Daoy (cell line): ENCODE results near the gene SRRM2. TPM values are rescaled to one million over a fixed set of nuclear protein-coding genes. Genes with fewer than 3 reads are reported as not detected.

Experiments used
- DNase-seq: peaks from one replicate; pipeline ENCODE4 v3.0.0-alpha.2; 2015; ENCODE audit warnings: low read depth
- total RNA-seq: library from RNA; depleted of rRNA; stranded (reverse); fragments of >200 nt; shearing (Covaris generic); gene quantifications from 2 replicates; pipeline ENCODE4 v1.2.3, GENCODE V29; 2014

The SRRM2 gene
- total RNA-seq, 1 experiment from 2014 or later: 18.3 TPM

DNA sequence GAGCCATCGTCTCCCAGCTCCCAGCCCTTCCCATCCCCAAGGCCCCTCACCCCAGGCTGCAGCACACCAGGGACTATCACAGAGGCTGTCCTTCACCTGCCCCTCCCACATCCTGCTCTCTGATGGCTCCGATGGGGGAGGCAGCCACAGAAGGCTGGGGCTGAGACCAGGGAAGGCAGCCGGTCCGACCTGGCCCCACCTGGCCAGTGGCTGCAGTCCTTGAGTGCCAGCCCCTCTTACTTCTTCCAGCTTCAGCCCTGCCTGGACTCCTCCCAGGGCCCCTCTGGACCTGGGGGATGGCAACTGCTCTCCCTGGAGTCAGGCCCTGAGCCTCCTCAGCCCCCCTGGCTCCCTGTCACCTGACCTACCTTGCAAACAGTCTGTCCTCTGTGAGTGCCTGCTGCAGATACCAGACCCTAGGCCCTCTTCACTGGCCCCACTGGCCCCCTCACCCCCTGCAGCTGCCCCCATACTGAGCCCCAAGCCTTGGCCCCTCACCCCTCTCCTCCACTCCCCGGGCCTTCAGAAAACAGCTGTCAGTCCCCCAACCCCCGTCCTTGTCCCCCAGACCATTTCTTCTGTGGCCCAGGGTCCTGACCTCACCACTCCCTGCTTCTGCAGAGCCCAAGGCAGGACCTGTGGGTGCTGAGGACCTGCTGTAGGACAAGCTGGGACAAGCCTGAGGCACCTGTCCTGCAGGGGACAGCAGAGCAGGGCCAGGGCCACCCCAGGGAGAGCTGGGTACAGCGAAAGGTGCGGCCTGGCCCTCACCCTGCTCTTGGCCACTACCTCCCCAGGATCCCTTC is 12.6 kb upstream of the SRRM2 start:
- DNase-seq: no peak

DNA sequence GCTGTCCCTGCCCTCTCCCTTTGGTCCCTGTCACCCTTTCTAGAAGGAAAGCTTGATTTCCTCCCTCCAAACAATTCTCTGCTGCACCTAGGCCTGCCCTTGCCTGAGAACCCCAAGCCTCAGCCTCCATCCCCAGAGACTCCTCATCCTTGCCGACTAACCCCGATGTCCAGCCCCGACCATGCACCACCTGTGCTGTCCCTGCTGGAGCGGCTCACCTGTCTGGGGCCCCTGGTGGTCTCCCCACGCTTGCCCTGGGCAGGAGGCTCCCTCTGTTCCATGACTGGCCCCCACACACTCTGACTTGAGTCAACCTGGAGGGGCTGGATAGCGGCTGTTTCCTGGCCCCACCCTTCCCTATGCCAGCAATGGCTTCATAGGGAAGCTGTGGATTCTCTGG is 12.0 kb upstream of the SRRM2 start:
- DNase-seq: no peak

DNA sequence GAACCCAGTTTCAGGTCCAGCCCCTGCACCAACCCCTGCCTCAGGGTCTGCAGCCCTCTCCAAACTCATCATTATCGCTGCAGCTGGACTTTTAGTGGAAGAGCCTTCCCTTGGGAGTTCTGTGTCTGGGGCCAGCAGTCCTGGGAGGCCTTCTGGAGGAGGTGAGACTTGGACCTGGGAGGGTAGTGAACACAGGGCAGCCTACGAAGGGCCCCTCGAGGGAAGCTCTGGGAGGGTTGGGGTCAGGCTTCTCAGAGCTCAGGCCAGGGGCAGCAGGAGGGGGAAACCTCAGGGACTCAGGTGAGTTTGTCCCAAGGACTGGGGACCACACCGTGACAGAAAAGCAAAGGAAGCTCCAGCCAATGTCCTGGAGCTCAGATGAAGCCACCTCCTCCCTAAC is 11.3 kb upstream of the SRRM2 start:
- no peak for DNase-seq

DNA sequence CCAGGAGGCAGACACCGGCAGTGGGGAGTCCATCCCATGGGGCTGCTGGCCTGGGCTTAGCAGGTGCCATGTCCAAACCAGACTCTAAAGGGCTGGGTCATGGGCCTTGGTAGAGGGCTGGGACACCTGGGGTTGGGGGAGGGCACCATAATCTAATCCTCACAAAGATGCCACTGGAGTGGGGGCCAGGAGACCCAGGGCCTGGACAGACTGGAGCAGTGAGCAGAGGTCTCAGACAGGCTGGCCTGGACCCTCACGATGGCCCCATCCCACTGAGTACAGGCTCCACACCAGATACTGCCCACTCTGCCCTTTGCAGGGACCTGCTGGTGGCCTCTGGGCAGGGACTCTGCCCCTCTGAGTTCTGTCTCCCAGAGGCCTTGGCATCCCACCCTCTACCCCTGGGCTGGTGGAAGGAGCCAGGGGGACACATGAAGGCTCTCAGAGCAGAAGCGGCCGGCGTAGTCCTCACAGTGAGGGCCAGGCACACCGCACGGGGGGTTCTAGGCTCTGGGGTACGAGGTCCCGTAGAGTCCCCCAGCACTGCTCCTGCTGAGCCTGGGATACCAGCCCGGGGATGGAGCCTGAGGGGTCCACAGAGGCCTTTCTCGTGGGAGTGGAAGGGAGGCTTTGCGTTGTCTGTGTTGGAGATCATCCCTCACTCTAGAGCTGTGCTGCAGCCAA is 10.0 kb upstream of the SRRM2 start:
- no peak for DNase-seq

DNA sequence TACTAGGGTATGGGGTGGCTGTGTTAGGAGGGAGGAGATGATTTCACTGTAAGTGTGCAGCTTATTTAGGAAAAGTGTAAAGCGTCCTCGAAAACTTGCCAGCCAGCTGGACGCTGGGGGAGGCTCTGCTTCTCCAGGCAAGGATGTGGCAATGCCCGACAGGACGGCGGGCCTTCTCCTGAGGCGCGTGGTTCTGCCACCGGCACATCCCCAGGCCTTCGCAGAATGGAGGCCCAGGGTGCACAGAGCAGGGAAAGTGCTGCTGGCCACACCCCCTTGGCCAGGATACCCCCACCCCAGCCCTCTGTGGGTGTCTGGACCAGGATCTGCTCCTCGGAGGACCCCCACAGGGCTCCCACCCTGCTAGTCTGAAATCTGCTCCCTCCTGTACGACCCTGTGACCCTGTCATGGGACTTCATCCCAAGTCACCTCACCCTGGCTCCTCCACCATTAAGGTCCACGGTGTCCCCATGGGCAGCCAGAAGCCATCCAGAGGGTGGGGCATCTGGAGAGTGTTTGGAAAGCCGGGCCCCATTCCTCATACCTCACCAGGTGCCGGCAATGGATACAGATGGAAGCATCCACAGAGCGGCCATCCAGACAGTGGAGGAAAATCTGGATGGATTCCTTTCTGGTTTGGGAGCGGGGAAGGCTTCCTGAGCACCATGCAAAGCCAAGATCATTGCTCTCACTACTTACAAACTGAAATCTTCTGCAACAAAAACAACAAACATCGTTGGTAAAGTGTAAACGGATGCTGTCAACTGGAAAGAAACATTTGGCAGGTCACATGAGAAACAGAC is 9.2 kb upstream of the SRRM2 start:
- no peak for DNase-seq

DNA sequence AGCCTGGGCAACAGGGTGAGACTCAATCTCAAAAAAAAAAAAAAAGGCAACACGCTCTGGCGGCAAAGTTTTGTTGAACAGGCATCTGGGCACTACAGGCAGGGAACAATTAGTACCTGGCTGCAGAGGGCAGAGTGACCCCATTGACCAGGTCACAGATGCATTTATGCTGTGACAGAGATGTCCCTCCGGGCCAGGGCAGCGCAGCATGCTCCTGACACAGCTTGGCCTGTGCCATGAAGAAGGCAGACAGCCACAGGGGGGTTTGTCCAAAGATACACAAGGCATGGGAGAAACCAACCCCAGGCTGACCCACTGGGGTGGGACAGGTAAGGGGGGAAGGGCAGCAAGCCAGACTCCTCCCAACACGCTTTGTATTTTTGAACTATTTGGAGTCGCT is 7.7 kb upstream of the SRRM2 start:
- DNase-seq: no peak

DNA sequence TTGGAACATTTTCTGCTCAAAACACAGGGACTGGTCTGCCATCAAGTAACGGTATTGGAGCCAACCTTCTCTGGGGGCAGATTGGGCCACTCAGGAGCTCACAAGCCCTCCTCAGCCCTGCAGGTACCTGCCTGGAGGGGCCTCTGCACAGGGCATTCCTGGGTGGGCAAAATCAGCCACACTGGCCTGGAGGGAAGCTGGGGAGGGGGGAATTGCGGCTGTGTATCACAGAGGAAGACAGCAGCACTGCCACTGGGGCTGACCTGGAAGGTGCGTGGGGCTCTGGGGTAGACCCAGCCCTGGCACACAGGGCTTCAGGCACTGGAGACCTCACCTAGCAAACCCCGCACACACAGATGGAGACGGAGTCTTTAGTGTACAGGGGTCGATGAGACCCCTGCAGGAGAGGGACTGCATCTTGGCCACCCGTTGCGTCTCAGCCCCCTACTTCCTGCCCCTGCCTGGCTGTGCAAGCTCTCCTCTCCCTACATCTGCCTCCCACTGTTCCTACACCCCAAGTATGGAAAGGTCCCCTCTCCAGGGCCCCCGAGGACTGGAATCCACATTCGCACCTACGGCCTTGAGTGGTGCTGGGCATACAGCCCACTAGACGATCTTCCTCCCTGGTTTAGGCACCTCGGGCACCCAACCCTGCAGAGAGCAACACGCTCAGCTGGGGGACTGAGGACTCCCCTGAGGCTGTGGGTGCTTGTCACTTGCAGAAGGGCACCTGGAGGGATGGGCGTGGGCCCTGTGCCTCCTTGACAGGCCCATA is 7.1 kb upstream of the SRRM2 start:
- DNase-seq: no peak

DNA sequence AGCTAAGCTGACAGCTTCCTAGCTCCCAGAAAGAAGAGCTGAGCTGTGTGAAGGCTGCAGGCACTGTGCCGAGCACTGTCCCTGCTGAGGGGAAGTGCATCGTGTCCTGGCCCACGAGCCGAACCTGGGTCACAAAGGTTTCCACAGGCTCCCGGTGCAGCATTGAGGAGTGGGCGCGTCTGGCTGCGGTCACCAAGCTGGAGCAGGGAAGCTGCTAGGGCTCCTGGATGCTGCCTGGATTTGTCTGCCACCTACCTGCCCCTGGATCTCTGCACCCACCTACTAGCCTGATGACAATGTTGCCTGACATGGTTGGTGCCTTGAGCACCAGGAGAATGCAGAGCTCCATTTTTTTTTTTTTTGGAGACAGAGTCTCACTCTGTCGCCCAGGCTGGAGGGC is 6.5 kb upstream of the SRRM2 start:
- no peak for DNase-seq

DNA sequence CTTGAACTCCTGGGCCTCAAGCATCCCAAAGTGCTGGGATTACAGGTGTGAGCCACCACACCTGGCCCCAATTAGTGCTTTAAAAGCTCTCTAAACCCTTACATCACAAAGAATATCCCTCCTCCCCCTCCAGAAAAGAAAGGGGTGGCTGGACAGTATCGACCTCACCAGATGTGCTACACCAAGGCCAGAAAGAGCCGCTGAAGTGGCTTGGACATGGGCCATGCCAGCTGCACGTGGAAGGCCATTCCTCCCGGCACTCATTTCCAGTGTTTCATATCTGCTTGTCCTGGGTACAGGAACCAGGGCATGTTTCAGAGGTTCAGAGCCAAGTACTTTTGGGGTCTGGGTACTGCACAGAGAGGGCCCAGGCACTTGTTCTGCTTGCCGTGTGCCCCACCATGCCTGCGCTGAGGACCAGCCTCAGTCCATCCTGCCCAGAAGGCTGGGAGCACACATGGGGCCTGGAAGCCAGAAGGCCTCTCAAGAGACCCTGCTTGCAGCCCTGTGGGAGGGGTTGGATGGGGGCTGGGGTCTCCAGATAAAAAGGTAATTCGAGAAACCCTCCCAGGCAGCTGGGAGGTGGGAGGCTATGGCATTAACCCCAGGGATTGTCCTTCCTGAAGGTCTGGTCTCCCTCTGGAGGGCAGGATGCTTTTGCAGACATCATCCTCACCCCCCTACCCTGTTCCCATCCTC is 3.5 kb upstream of the SRRM2 start:
- DNase-seq: no peak

DNA sequence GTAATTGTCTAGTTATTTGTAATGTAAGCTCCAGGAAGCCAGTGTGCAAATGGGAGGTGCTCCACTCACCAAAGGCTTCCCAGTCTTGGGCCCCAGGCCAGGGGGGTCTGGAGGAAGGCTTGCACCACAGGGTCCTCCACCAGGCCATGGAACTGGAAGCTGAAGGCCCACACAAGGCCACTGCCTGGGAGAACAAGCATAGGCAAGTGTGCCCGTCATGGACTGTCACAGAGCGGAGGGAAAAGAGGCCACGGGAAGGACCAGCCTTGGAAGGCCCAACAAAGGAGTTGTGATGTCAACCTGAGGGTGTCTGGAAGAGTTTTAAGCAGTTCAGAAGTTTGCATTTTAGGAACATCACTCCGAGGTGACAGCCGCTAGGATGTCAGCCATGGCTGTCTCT is 3.0 kb upstream of the SRRM2 start:
- no peak for DNase-seq

DNA sequence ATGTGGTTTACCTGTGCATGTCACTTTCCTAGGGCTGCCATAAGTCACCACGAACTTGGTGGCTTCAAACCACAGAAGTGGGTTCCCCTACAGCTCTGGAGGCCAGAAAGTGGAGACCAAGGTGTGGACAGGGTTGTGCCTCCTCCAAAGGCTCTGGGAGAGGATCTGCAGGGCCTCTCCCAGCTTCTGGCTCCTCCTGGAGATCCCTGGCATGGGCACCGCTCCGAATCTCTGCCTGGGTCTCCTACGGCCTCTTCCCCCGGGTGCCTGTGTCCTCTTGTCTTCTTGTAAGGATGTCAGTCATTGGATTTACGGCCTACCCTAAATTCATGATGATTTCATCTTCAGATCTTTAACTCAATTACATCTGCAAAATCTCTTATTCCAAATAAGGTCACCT is 2.5 kb upstream of the SRRM2 start:
- DNase-seq: no peak

DNA sequence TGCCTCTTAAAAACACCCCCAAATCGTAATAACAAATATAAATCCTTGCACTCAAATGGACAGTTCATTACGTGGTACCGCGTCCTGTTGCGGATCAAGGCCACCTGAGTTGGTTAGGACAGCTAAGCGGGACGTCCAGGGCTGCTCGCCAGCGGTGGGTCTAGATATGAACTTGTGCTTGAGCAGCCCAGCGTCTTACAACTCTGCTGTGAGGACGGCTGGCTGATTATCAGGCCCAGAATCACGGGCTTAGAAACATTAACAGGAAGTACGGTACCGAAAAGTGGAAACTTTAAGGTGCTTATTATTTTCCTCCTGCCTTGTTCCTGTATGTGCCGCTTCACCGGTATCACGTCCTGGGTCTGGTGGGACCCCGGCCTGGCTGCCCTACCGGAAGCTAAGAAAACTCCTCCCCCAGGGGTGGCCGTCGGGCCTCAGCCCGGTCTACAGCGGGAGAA is 832 bp upstream of the SRRM2 start:
- no peak for DNase-seq

DNA sequence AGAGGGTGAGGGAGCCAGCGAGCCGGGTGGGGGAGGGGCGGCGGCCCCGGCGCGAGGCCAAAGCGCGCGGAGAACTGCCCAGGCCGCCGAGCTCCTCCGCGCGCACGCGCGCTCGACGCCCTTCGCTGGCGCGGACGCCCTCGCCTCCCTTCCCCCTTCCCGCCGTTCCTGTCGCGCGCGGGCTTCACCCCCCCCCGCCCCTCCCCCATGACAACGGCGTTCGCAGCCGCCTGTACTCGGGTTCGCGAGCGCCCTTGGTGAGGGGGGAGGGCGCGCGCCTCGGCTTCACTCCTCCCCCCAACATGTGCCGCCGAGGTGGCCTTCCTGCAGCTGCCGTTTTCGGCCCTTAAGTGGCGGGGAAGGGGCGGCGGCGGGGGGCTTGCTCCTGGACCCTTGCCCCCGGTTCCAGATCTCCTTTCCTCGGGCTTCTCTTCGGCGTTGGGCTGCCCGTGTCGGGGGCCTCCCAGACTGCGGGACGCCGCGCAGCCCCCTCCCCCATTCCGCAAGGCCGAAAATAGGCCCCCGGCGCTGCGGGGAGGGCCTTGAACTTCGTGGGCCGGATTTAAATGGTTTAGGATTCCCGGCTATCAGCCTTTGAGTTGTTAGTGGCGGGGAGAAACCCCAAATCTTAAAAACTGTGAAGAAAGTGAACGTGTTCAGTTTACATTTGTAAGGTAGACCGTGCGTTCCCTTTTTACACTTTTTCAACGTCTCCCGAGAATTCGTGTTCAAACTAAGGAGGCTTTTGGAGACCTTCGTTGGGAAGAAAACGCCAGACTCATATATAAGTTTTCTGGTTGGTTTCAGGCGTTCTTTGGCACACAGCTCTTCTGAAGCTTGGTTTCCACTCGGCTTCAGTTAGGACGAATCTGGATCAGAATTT is 653 bp downstream of the SRRM2 start:
- peak; percentile 82 for DNase-seq

DNA sequence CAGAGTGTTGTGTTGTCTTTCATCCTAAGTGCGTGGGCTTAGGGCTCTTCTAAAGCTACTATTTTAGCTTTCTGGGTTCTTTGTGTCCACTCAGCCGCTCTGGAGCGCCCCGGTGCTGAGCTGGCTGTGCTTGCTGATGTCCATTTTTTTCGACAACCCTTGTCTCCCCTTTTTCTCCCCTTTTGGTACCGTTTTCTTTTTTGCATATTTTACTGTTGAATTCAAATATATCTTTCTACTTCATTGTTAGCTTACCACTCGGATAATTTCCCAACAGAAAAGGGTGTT is 1.2 kb downstream of the SRRM2 start:
- DNase-seq: no peak

DNA sequence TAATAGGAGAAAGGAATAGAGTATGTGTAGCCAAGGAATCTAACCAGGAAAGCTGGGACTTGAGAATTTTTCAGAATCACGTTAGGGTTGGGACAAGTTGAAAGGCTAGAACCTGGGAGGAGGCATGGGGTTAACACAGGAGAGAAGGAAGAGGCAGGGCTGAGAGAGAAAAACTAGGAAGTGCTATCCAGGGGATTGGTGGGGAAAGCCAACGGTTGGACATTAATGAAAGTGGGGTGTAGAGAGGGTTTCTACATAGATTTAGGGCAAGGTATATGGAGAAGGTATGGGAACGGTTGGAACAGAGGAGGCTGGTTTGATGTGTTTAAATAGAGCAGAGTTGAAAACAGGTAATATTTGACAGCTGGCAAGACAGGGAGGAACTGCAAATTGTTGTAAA is 2.7 kb downstream of the SRRM2 start:
- DNase-seq: no peak

DNA sequence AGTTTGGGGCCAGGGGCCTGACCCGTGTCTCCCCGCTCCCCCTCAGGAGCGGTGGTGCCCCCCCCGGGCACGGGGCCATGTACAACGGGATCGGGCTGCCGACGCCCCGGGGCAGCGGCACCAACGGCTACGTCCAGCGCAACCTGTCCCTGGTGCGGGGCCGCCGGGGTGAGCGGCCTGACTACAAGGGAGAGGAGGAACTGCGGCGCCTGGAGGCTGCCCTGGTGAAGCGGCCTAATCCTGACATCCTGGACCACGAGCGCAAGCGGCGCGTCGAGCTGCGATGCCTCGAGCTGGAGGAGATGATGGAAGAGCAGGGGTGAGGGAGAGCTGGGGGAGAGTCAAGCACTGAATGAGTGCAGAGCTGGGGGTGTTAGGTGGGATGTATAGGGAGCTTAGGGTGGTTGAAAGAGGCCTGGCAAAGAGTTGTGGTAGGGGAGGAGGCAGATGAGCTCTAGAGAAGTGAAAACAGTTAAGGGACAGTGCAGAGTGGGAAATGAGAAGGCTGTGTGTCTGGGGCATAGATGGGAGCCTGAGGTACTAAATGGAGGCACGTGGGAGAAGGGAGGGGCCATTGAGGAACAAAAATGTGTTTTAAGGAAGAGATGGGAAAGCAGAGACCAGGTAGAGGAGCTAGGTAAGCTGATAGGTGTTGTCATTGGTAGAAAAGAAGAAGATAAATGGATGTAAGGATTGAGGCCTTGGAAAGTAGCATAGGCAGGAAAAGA is 4.0 kb downstream of the SRRM2 start:
- no peak for DNase-seq

DNA sequence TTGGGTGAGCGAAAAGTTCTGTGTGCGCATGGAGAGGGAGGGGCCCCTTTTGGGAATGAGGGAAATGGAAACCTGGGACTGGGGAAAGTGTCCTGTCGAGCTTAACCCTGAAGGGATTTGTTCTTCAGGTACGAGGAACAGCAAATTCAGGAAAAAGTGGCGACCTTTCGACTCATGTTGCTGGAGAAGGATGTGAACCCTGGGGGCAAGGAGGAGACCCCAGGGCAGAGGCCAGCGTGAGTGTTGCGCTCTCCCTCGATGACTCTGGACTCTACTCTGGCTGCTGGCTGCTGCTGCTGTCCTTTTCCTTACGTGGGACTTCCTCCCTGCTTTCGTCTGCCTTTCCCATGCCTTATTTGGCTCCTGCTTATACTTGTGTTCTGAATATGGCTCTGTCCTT is 4.9 kb downstream of the SRRM2 start:
- DNase-seq: no peak

DNA sequence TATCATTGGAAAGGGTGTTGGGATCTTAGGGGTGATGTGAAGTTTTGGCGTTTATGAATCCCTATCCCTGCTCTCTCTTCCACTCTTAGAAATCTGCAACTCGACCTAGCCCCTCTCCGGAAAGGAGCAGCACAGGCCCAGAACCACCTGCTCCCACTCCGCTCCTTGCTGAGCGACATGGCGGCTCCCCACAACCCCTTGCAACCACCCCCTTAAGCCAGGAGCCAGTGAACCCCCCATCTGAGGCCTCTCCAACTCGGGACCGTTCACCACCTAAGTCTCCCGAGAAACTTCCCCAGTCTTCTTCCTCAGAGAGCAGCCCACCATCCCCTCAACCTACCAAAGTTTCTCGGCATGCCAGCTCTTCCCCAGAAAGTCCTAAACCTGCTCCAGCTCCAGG is 9.0 kb downstream of the SRRM2 start:
- DNase-seq: no peak

DNA sequence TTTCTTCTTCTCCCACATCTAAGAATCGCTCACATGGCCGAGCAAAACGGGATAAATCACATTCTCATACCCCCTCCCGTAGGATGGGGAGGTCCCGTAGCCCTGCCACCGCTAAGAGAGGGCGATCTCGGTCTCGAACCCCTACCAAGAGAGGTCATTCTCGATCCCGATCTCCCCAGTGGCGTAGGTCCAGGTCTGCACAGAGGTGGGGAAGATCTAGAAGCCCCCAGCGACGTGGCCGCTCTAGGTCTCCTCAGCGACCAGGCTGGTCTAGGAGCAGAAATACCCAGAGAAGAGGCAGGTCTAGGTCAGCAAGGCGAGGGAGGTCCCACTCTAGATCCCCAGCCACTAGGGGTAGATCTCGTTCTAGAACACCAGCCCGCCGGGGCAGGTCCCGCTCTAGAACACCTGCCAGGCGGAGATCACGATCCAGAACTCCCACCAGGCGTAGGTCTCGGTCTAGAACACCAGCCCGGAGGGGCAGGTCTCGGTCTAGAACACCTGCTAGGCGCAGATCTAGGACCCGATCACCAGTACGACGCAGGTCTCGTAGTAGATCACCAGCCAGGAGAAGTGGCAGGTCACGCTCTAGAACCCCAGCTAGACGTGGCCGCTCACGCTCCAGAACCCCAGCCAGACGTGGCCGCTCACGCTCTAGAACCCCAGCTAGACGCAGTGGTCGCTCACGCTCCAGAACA is 9.6 kb downstream of the SRRM2 start:
- DNase-seq: no peak
